HepG2 (cell line): ENCODE data around the gene TACC3. TPM values are rescaled to one million over a fixed set of nuclear protein-coding genes. Genes with fewer than 3 reads are reported as not detected.
A peak's percentile ranks its signal among the peaks of the same experiment; 100 is the strongest.

Source experiments
- ELF3 ChIP-seq: IDR thresholded peaks from 2 replicates; pipeline ENCODE4 v1.6.1; 2016; ENCODE audit warnings: missing genetic modification reagents, missing compliant biosample characterization
- ETV5 ChIP-seq: IDR thresholded peaks from 2 replicates; pipeline ENCODE4 v1.6.1; 2018; ENCODE audit warnings: missing biosample characterization, missing genetic modification reagents, inconsistent platforms, borderline replicate concordance
- MBD4 ChIP-seq: IDR thresholded peaks from 2 replicates; pipeline ENCODE4 v1.6.1; 2012; ENCODE audit warnings: low read length, inconsistent platforms, borderline replicate concordance
- MTA3 ChIP-seq: sonication (generic); formaldehyde crosslinking; IDR thresholded peaks from 2 replicates; pipeline ENCODE4 v1.4.0; 2020; ENCODE audit warnings: missing genetic modification reagents
- RBM22 ChIP-seq: fragments of 200-400 bp; formaldehyde crosslinking; optimal IDR thresholded peaks from 2 replicates; pipeline ENCODE3; 2017; ENCODE audit warnings: mild to moderate bottlenecking, low read length, moderate library complexity
- TFAP4 ChIP-seq: sonication (generic); IDR thresholded peaks from 2 replicates; pipeline ENCODE4 v1.6.1; 2016; ENCODE audit warnings: low read depth, borderline replicate concordance
- TOPORS ChIP-seq: sonication (generic); formaldehyde crosslinking; IDR thresholded peaks from 2 replicates; pipeline ENCODE4 v1.8.0; 2023; ENCODE audit warnings: mild to moderate bottlenecking, missing genetic modification reagents
- ZBTB4 ChIP-seq: sonication (generic); formaldehyde crosslinking; IDR thresholded peaks from 2 replicates; pipeline ENCODE4 v1.4.0; 2020; ENCODE audit warnings: missing genetic modification reagents, mild to moderate bottlenecking, borderline replicate concordance
- ZNF234 ChIP-seq: sonication (generic); formaldehyde crosslinking; conservative IDR thresholded peaks from 2 replicates; pipeline ENCODE4 v1.5.1; 2020; ENCODE audit warnings: mild to moderate bottlenecking, missing genetic modification reagents
- ZNF550 ChIP-seq: sonication (generic); formaldehyde crosslinking; IDR thresholded peaks from 2 replicates; pipeline ENCODE4 v1.4.0; 2020; ENCODE audit warnings: mild to moderate bottlenecking, missing genetic modification reagents, borderline replicate concordance
- ZNF609 ChIP-seq: sonication (generic); formaldehyde crosslinking; IDR thresholded peaks from 2 replicates; pipeline ENCODE4 v1.4.0; 2020; ENCODE audit warnings: mild to moderate bottlenecking, missing genetic modification reagents, borderline replicate concordance
- ZNF646 ChIP-seq: sonication (generic); formaldehyde crosslinking; IDR thresholded peaks from 2 replicates; pipeline ENCODE4 v1.9.0; 2021; ENCODE audit warnings: mild to moderate bottlenecking, missing genetic modification reagents
- polyA plus RNA-seq, 8 experiments: library from polyadenylated mRNA; depleted of rRNA in 3 of 8; stranded (reverse) in 7 of 8; unstranded in 1 of 8; fragments of >200 nt; fragmentation: Illumina TruSeq in 4 of 8; extraction: Trizol in 4 of 8; gene quantifications; 2 replicates each; pipeline versions ENCODE4 v1.2.1 to v1.2.3, GENCODE V29; 2011 to 2016; ENCODE audit warnings: low read depth in 4 of 8, missing spikeins in 1 of 8, mixed read lengths in 1 of 8; ENCODE audit not compliant: insufficient read depth in 1 of 8
- total RNA-seq, 5 experiments: library from RNA; depleted of rRNA; stranded (reverse); fragments of >200 nt; fragmentation: Illumina TruSeq; extraction: Trizol; gene quantifications; 2 replicates each; pipeline ENCODE4 v1.2.3, GENCODE V29; 2016; ENCODE audit warnings: low read depth in 1 of 5

The TACC3 gene
- total and polyA plus RNA-seq, 2 of the 13 experiments (the other 11 are each of a cell fraction or from before 2014, with no cell fraction given): 20.3 to 21.2 TPM

- TF ChIP-seq ZNF646 (CRISPR knock-in tag) (no peak), TFAP4 (peak; percentile 84; the same call in 1 of the 2 replicates), ELF3 (CRISPR knock-in tag) (peak; percentile 84), ETV5 (peak; percentile 8; the same call in 1 of the 2 replicates), ZBTB4 (peak; percentile 90; the same call in 1 of the 2 replicates), ZNF609 (CRISPR knock-in tag) (no peak), TOPORS (CRISPR knock-in tag) (peak; percentile 48; the same call in 1 of the 2 replicates), MBD4 (no peak), RBM22 (no peak), ZNF234 (no peak), MTA3 (CRISPR knock-in tag) (no peak), ZNF550 (CRISPR knock-in tag) (0 out of 2 replicates have a peak, but pooled peaks have one; percentile 73)
Measured at GRCh38 chr4:1775731-1776500, 54.6 kb downstream of the TACC3 start (continued).
